Nephron progenitor cell (in vitro differentiated cells): ENCODE measurements around the gene FMO5.
"Not testable (repeated sequence)": the region's sequence is repeated elsewhere in the genome, so short reads cannot be mapped to it uniquely, and the experiment has no call there.

Experiments
- DNase-seq: peaks from one replicate; pipeline ENCODE4 v3.0.0; 2021
- H3K27ac Mint-ChIP-seq: 2 replicates; pipeline ENCODE4 v1.8.0; 2021; ENCODE audit warnings: mild to moderate bottlenecking, moderate library complexity, mixed read lengths
- H3K27me3 Mint-ChIP-seq: 2 replicates; pipeline ENCODE4 v1.8.0; 2021; ENCODE audit warnings: mild to moderate bottlenecking, low read depth, mixed read lengths; ENCODE audit not compliant: poor library complexity
- H3K36me3 Mint-ChIP-seq: 2 replicates; pipeline ENCODE4 v1.8.0; 2021; ENCODE audit warnings: low read depth, mixed read lengths
- H3K4me1 Mint-ChIP-seq: 2 replicates; pipeline ENCODE4 v1.8.0; 2021; ENCODE audit warnings: mixed read lengths
- H3K4me3 Mint-ChIP-seq: 2 replicates; pipeline ENCODE4 v1.8.0; 2021; ENCODE audit warnings: mild to moderate bottlenecking, moderate library complexity, mixed read lengths
- H3K9me3 Mint-ChIP-seq: 2 replicates; pipeline ENCODE4 v1.8.0; 2021; ENCODE audit warnings: mild to moderate bottlenecking, moderate library complexity, mixed read lengths
- TF ChIP-seq, protein P1 (sequence below): fragments of 200-600 bp; sonication (generic); IDR thresholded peaks from 2 replicates; pipeline ENCODE4 v1.5.0; 2021; ENCODE audit warnings: antibody characterized with exemption

The FMO5 gene

DNA sequence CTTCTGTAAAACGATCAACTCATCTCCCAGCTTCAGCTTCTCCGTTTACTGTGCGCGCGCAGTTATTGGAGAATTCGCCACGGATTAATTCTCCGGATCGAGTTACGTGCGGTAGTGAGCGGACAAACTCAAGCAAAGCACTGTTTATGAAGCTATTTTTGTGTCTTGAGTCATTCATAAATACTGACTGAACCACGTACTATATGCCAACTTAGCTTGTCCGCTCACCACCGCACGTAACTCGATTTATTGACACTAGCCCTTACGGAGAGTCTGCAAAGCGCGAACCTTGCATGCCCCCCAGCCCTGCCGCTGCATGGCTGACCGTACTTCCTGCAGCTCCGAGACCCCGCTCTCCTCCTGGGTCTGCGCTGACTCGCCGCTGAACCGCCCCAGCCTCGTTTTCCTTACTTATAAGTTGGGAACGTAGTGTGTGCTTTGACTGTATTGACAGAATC is 18.1 kb upstream of the FMO5 start:
- H3K4me1 Mint-ChIP-seq, result peaks cover 67% of the 10 kb centered on the region
- peak overlapping the region; percentile 6 for H3K27ac Mint-ChIP-seq
- TF ChIP-seq, protein P1, sequence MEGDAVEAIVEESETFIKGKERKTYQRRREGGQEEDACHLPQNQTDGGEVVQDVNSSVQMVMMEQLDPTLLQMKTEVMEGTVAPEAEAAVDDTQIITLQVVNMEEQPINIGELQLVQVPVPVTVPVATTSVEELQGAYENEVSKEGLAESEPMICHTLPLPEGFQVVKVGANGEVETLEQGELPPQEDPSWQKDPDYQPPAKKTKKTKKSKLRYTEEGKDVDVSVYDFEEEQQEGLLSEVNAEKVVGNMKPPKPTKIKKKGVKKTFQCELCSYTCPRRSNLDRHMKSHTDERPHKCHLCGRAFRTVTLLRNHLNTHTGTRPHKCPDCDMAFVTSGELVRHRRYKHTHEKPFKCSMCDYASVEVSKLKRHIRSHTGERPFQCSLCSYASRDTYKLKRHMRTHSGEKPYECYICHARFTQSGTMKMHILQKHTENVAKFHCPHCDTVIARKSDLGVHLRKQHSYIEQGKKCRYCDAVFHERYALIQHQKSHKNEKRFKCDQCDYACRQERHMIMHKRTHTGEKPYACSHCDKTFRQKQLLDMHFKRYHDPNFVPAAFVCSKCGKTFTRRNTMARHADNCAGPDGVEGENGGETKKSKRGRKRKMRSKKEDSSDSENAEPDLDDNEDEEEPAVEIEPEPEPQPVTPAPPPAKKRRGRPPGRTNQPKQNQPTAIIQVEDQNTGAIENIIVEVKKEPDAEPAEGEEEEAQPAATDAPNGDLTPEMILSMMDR, result no peak
- peaks cover 23% of the 10 kb centered on the region for H3K9me3 Mint-ChIP-seq
- DNase-seq, result peak; percentile 56
- H3K27me3 Mint-ChIP-seq, result peaks cover 2% of the 10 kb centered on the region
- H3K36me3 Mint-ChIP-seq, result peaks cover 30% of the 10 kb centered on the region
- peak overlapping the region; percentile 85 for H3K4me3 Mint-ChIP-seq

- Mint-ChIP-seq H3K27ac (peak within 1 kb of the TSS; percentile 11), H3K9me3 (peaks cover 19% of the 10 kb centered on the region), H3K27me3 (peaks cover 2% of the 10 kb centered on the region), H3K4me1 (peaks cover 64% of the 10 kb centered on the region), H3K36me3 (peaks cover 24% of the 10 kb centered on the region), H3K4me3 (peak within 1 kb of the TSS; percentile 85)
- TF ChIP-seq, protein P1, result peak; percentile 65
- DNase-seq, result peak; percentile 95
Observed at GRCh38 chr1:147242449-147243227, 17.5 kb upstream of the FMO5 start, which contains the start of gene CHD1L. Gene CHD1L (plus strand): TSS chr1:147242684. CDS start chr1:147242704, 20 bp downstream.

- no peak for DNase-seq
- Mint-ChIP-seq H3K9me3 (peaks cover 13% of the 10 kb centered on the region), H3K27ac (no peak overlapping the region), H3K4me3 (peak overlapping the region; percentile 78), H3K4me1 (peaks cover 58% of the 10 kb centered on the region), H3K27me3 (peaks cover 2% of the 10 kb centered on the region), H3K36me3 (peaks cover 18% of the 10 kb centered on the region)
- TF ChIP-seq, protein P1, result no peak
Observed at GRCh38 chr1:147241934-147242448, 16.9 kb upstream of the FMO5 start.

DNA sequence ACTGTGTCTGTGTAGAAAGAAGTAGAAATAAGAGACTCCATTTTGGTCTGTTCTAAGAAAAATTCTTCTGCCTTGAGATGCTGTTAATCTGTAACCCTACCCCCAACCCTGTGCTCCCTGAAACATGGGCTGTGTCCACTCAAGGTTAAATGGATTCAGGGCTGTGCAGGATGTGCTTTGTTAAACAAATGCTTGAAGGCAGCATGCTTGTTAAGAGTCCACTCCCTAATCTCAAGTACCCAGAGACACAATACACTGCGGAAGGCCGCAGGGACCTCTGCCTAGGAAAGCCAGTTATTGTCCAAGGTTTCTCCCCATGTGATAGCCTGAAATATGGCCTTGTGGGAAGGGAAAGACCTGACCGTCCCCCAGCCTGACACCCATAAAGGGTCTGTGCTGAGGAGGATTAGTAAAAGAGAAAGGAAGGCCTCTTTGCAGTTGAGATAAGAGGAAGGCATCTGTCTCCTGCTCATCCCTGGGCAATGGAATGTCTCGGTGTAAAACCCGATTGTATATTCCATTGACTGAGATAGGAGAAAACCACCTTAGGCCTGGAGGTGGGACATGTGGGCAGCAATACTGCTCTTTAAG is 15.1 kb upstream of the FMO5 start:
- not testable (repeated sequence) for H3K27me3 Mint-ChIP-seq
- Mint-ChIP-seq H3K4me3 (peak overlapping the region; percentile 14), H3K27ac (peak overlapping the region; percentile 90)

DNA sequence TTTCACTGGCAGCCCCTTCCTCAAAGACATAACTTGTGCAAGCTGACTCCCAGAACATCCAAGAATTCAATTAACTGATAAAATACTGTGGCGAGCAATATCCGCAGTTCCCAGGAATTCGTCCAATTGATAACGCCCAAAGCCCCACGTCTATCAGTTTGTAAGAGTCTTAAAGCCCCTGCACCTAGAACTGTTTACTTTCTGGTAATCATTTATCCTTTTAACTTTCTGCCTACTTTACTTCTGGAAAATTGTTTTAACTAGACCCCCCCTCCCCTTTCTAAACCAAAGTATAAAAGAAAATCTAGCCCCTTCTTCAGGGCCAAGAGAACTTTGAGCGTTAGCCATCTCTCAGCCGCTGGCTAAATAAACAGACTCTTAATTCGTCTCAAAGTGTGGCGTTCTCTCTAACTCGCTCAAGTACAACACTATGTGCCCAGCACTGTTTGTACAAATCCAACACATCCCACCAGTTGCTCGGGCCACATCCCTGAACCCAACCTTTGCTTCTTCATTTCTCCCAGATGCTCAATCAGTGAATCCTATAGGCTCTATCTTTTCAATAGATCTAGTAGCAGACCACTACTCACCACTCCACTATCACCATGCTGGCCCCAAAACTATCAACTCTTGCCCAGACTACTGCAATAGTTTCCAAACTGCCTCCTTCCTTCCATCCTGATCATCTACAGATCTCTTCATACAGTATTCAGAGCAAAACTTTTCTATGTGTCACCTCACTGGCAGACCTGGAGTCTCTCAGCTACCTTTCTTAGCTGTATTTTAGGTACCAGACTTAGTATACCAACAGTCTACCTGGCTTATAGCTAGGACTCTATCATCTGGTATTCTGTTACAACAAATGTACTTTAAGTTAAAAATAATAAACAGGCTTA is 14.0 kb upstream of the FMO5 start:
- Mint-ChIP-seq H3K27me3 (peaks cover 9% of the 10 kb centered on the region), H3K4me1 (peaks cover 40% of the 10 kb centered on the region), H3K4me3 (no peak overlapping the region), H3K9me3 (peaks cover 7% of the 10 kb centered on the region), H3K36me3 (peaks cover 2% of the 10 kb centered on the region), H3K27ac (peak overlapping the region; percentile 3)
- no peak for DNase-seq
- TF ChIP-seq, protein P1, result no peak

More for the DNA sequence above, 15.1 kb upstream of the FMO5 start:
- H3K36me3 Mint-ChIP-seq, H3K9me3 Mint-ChIP-seq, DNase-seq: not testable (repeated sequence)
- peaks cover 50% of the 10 kb centered on the region for H3K4me1 Mint-ChIP-seq
